HepG2 (cell line): ENCODE measurements around the gene UBL7. TPM values are rescaled to one million over a fixed set of nuclear protein-coding genes. Genes with fewer than 3 reads are reported as not detected.

ENCODE experiments used
- CENPT ChIP-seq: sonication (generic); formaldehyde crosslinking; IDR thresholded peaks from 2 replicates; pipeline ENCODE4 v1.8.0; 2022; ENCODE audit warnings: low read depth, mild to moderate bottlenecking, moderate library complexity, missing genetic modification reagents
- CREB1 ChIP-seq, 2 experiments: fragments of 450-650 bp in 1 of 2; IDR thresholded peaks; 2 replicates each; pipeline ENCODE4 v1.6.1; 2016 to 2017; ENCODE audit warnings: control low read depth in 1 of 2, mild to moderate bottlenecking in 1 of 2, missing compliant biosample characterization in 1 of 2, missing genetic modification characterization in 1 of 2
- CSRNP1 ChIP-seq: sonication (generic); formaldehyde crosslinking; IDR thresholded peaks from 2 replicates; pipeline ENCODE4 v1.8.1; 2023; ENCODE audit warnings: mild to moderate bottlenecking, missing genetic modification reagents
- FOXJ3 ChIP-seq: sonication (generic); formaldehyde crosslinking; IDR thresholded peaks from 2 replicates; pipeline ENCODE4 v1.4.0; 2020; ENCODE audit warnings: missing genetic modification reagents, mild to moderate bottlenecking, borderline replicate concordance
- FOXO4 ChIP-seq: sonication (generic); formaldehyde crosslinking; conservative IDR thresholded peaks from 2 replicates; pipeline ENCODE4 v1.8.1; 2023; ENCODE audit warnings: missing genetic modification reagents
- GABPB1 ChIP-seq: IDR thresholded peaks from 2 replicates; pipeline ENCODE4 v1.6.1; 2016; ENCODE audit warnings: mild to moderate bottlenecking, missing genetic modification reagents, moderate library complexity, missing compliant biosample characterization
- GFI1 ChIP-seq: sonication (generic); formaldehyde crosslinking; IDR thresholded peaks from 2 replicates; pipeline ENCODE4 v1.5.0; 2020; ENCODE audit warnings: missing genetic modification reagents, mild to moderate bottlenecking, borderline replicate concordance
- HOXA3 ChIP-seq: sonication (generic); formaldehyde crosslinking; IDR thresholded peaks from 2 replicates; pipeline ENCODE4 v1.5.0; 2020; ENCODE audit warnings: missing genetic modification reagents
- KDM5A ChIP-seq: fragments of 200-600 bp; sonication (generic); IDR thresholded peaks from 2 replicates; pipeline ENCODE4 v1.7.0; 2018; ENCODE audit warnings: antibody characterized with exemption, mild to moderate bottlenecking, low read length, borderline replicate concordance
- MNT ChIP-seq: fragments of 450-650 bp; IDR thresholded peaks from 2 replicates; pipeline ENCODE4 v1.6.1; 2016
- NONO ChIP-seq, 2 experiments: fragments of 450-650 bp in 1 of 2; sonication (generic) in 1 of 2; formaldehyde crosslinking in 1 of 2; IDR thresholded peaks in 1 of 2; conservative IDR thresholded peaks in 1 of 2; 2 replicates each; pipeline versions ENCODE4 v1.6.1 to v1.8.0; 2017 to 2022; ENCODE audit warnings: mild to moderate bottlenecking in 1 of 2, missing genetic modification reagents in 1 of 2, moderate library complexity in 1 of 2
- NR1H2 ChIP-seq: sonication (generic); formaldehyde crosslinking; IDR thresholded peaks from 2 replicates; pipeline ENCODE4 v1.8.1; 2022; ENCODE audit warnings: low read depth, missing genetic modification reagents, borderline replicate concordance
- SRSF9 ChIP-seq: fragments of 200-400 bp; formaldehyde crosslinking; IDR thresholded peaks from 2 replicates; pipeline ENCODE4 v1.6.1; 2018; ENCODE audit warnings: borderline replicate concordance, mild to moderate bottlenecking, low read depth, low read length; ENCODE audit not compliant: insufficient read depth, poor library complexity, severe bottlenecking
- TFDP2 ChIP-seq: sonication (generic); formaldehyde crosslinking; IDR thresholded peaks from 2 replicates; pipeline ENCODE4 v1.4.0; 2020; ENCODE audit warnings: missing genetic modification reagents
- ZBTB49 ChIP-seq: sonication (generic); formaldehyde crosslinking; IDR thresholded peaks from 2 replicates; pipeline ENCODE4 v1.4.0; 2020; ENCODE audit warnings: missing genetic modification reagents, borderline replicate concordance
- ZNF431 ChIP-seq: sonication (generic); formaldehyde crosslinking; IDR thresholded peaks from 2 replicates; pipeline ENCODE4 v1.9.0; 2022; ENCODE audit warnings: missing genetic modification reagents, low read depth, mild to moderate bottlenecking, borderline replicate concordance
- ZNF598 ChIP-seq: sonication (generic); formaldehyde crosslinking; IDR thresholded peaks from 2 replicates; pipeline ENCODE4 v1.5.1; 2020; ENCODE audit warnings: mild to moderate bottlenecking, missing genetic modification reagents, borderline replicate concordance
- ZNF619 ChIP-seq: sonication (generic); formaldehyde crosslinking; IDR thresholded peaks from 2 replicates; pipeline ENCODE4 v1.4.0; 2020; ENCODE audit warnings: mild to moderate bottlenecking, missing genetic modification reagents
- ZNF792 ChIP-seq: IDR thresholded peaks from 2 replicates; pipeline ENCODE4 v1.6.1; 2016
- polyA plus RNA-seq, 8 experiments: library from polyadenylated mRNA; depleted of rRNA in 3 of 8; stranded (reverse) in 7 of 8; unstranded in 1 of 8; fragments of >200 nt; fragmentation: Illumina TruSeq in 4 of 8; extraction: Trizol in 4 of 8; gene quantifications; 2 replicates each; pipeline versions ENCODE4 v1.2.1 to v1.2.3, GENCODE V29; 2011 to 2016; ENCODE audit warnings: low read depth in 4 of 8, missing spikeins in 1 of 8, mixed read lengths in 1 of 8; ENCODE audit not compliant: insufficient read depth in 1 of 8
- total RNA-seq, 5 experiments: library from RNA; depleted of rRNA; stranded (reverse); fragments of >200 nt; fragmentation: Illumina TruSeq; extraction: Trizol; gene quantifications; 2 replicates each; pipeline ENCODE4 v1.2.3, GENCODE V29; 2016; ENCODE audit warnings: low read depth in 1 of 5

Gene UBL7
- total and polyA plus RNA-seq, 2 of the 13 experiments (the other 11 are each of a cell fraction or from before 2014, with no cell fraction given) = 55.0 to 63.5 TPM

GRCh38 chr15:74421302-74422245, 39.4 kb downstream of the UBL7 start (continued):
- TF ChIP-seq CSRNP1 (CRISPR knock-in tag) = no peak
- TF ChIP-seq KDM5A = no peak
- no peak for TF ChIP-seq MNT
- TF ChIP-seq FOXJ3 (CRISPR knock-in tag) = no peak
- no peak for TF ChIP-seq NR1H2 (CRISPR knock-in tag)
- peak; percentile 54 for TF ChIP-seq HOXA3 (CRISPR knock-in tag)
- TF ChIP-seq ZNF792 (CRISPR knock-in tag) = no peak
- TF ChIP-seq SRSF9 = no peak
- no peak for TF ChIP-seq CENPT (CRISPR knock-in tag)
- TF ChIP-seq ZNF431 (CRISPR knock-in tag) = no peak
- TF ChIP-seq ZBTB49 (CRISPR knock-in tag) = 0 out of 2 replicates have a peak, but pooled peaks have one; percentile 60
- 0 out of 2 replicates have a peak, but pooled peaks have one; percentile 57 for TF ChIP-seq FOXO4 (CRISPR knock-in tag)
- TF ChIP-seq NONO (IDR thresholded peaks at IDR 0.05) = no peak
- no peak for TF ChIP-seq NONO (CRISPR knock-in tag; conservative IDR thresholded peaks at IDR 0.05)
- no peak for TF ChIP-seq ZNF619 (CRISPR knock-in tag)
- peak; percentile 37 for TF ChIP-seq GABPB1 (CRISPR knock-in tag)
- TF ChIP-seq GFI1 (CRISPR knock-in tag) = no peak
- TF ChIP-seq ZNF598 (CRISPR knock-in tag) = no peak
- TF ChIP-seq CREB1 (IDR thresholded peaks at IDR 0.05) = no peak
- TF ChIP-seq CREB1 (CRISPR knock-in tag; IDR thresholded peaks at IDR 0.05) = no peak
- no peak for TF ChIP-seq TFDP2 (CRISPR knock-in tag)
